Measurements from ENCODE around the gene YPEL1.

YPEL1 gene

DNA sequence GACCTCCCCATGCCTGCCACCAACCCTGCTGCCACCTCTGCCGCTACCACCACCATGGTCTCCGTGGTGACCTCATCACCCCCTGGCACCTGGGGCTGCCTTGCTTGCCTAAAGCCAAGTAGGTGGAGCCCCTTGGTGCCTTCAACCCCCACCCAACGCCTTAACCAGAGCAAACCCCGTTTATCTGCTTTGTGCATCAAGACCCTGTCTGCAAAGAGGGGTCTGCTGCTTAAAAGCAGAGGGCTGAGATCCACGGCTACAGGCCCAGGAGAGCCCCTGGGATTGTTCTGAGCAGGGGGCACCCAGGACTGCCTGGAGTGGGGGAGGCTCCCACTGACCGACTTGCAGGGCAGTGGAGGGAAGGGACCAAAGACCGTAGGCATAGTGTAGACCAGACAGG lies 74.7 kb downstream of the YPEL1 start:
- WGBS, 2 experiments, result 82 to 83% methylated on average over 7 of the region's 7 CpGs
- Histone ChIP-seq H3K4me1 (ENCODE audit: control insufficient read depth, insufficient read depth, low read length) (peaks cover 6% of the 10 kb centered on the region), H3K4me3 (ENCODE audit: insufficient read depth, low read depth, low read length) (no peak overlapping the region), H3K27me3 (ENCODE audit: control insufficient read depth, insufficient read depth, low read length, poor library complexity, severe bottlenecking) (no peaks in the 10 kb centered on the region), H3K9me3 (ENCODE audit: control insufficient read depth, low read length) (no peaks in the 10 kb centered on the region), H3K36me3 (ENCODE audit: control insufficient read depth, insufficient read depth, low read length) (no peaks in the 10 kb centered on the region), H3K27ac (ENCODE audit: insufficient read depth, low read depth, low read length, poor library complexity, severe bottlenecking) (no peak overlapping the region)

DNA sequence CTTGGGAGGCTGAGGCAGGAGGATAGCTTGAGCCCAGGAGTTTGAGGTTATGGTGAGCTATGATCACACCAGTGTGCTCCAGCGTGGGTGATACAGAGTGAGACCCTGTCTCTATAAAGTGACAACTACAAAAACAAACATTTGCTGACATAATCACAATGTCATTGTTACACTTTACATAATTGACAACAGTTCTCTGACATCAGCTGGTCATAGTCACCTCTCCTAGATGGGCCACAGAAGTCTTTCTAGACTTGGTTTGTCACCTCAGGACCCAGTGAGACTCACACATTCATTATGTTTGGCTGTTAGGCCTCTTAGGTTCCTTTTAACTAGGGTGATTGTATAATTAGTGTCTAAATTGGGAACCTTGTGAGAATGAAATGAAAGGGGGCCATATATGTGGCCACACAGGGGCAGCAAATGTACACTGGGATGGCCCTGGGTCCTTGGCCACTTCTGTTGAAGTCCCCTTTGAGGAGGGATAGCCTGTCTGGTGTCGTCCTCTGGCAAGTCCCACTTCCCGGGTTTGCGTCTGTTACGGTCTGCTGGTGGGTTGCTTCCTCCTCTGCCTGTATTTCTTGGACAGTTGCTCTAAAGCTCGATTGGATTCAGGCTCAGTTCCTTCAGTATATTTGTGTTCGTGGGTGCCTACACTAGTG lies 75.6 kb downstream of the YPEL1 start:
- no peak overlapping the region for H3K27ac ChIP-seq (ENCODE audit: insufficient read depth, low read depth, low read length, poor library complexity, severe bottlenecking)
- H3K36me3 ChIP-seq (ENCODE audit: control insufficient read depth, insufficient read depth, low read length), result peaks cover 1% of the 10 kb centered on the region
- no peaks in the 10 kb centered on the region for H3K9me3 ChIP-seq (ENCODE audit: control insufficient read depth, low read length)
- H3K4me1 ChIP-seq (ENCODE audit: control insufficient read depth, insufficient read depth, low read length), result peaks cover 6% of the 10 kb centered on the region
- no peak overlapping the region for H3K4me3 ChIP-seq (ENCODE audit: insufficient read depth, low read depth, low read length)
- WGBS, 2 experiments, result 91 to 92% methylated on average over 7 of the region's 7 CpGs
- no peaks in the 10 kb centered on the region for H3K27me3 ChIP-seq (ENCODE audit: control insufficient read depth, insufficient read depth, low read length, poor library complexity, severe bottlenecking)

DNA sequence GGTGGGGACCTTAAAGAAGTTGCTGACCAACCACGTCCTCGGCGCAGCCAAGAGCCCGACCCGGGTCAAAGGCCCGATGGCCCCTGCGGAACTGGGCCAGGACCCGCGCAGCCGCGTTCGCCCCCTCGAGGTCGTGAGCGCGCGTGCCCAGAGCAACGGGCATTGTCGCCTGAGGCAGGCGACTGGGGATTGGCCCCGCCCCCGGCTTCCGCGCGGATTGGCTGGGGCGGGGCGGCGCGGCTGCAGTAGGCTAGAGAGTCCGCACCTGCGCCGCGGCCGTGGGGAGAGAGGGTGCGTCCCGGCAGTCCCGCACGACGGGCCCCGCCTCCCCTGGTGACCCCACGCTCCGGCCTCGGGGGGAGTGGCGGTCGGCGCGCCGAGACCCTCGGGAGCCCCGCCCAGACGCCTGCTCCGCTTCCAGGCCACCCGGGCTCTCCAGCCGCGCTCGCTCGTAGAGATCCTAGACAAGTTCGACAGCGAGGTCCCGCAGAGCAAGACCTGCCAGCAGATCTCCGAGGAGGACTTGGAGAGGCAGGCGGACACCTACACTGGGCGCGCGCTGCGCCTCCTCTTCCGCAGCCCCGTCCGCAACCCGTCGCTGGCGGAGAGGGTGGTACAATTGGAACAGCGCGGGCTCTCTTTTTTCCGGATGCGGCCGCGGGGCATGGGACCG lies 78.1 kb downstream of the YPEL1 start:
- H3K36me3 ChIP-seq (ENCODE audit: control insufficient read depth, insufficient read depth, low read length), result peaks cover 16% of the 10 kb centered on the region
- H3K27me3 ChIP-seq (ENCODE audit: control insufficient read depth, insufficient read depth, low read length, poor library complexity, severe bottlenecking), result no peaks in the 10 kb centered on the region
- H3K4me3 ChIP-seq (ENCODE audit: insufficient read depth, low read depth, low read length), result peak overlapping the region; percentile 51
- WGBS, 2 experiments, result 1% methylated on average over 79 of the region's 79 CpGs
- H3K4me1 ChIP-seq (ENCODE audit: control insufficient read depth, insufficient read depth, low read length), result peaks cover 11% of the 10 kb centered on the region
- H3K9me3 ChIP-seq (ENCODE audit: control insufficient read depth, low read length), result no peaks in the 10 kb centered on the region
- H3K27ac ChIP-seq (ENCODE audit: insufficient read depth, low read depth, low read length, poor library complexity, severe bottlenecking), result peak overlapping the region; percentile 84

DNA sequence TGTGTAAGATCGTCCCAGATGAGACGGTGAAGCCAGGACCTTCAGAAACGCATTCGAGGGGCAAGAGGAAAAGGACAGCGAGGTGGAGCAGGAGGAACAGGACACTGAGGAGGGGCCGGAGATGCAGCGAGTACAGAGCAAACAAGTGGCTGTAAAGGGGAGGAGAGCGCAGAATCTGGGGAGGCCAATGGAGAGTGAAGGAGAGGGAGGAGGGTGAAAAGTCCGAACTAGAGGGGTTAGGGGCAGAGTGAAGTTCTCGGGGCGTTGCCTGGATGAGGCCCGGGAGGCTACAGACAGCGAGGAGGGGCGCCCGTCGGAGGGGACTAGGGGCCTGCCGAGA lies 78.6 kb downstream of the YPEL1 start:
- 29 to 34% methylated on average over 17 of the region's 17 CpGs for WGBS, 2 experiments
- Histone ChIP-seq H3K9me3 (ENCODE audit: control insufficient read depth, low read length) (no peaks in the 10 kb centered on the region), H3K36me3 (ENCODE audit: control insufficient read depth, insufficient read depth, low read length) (peaks cover 16% of the 10 kb centered on the region), H3K4me1 (ENCODE audit: control insufficient read depth, insufficient read depth, low read length) (peaks cover 11% of the 10 kb centered on the region), H3K27me3 (ENCODE audit: control insufficient read depth, insufficient read depth, low read length, poor library complexity, severe bottlenecking) (no peaks in the 10 kb centered on the region), H3K27ac (ENCODE audit: insufficient read depth, low read depth, low read length, poor library complexity, severe bottlenecking) (peak overlapping the region; percentile 56), H3K4me3 (ENCODE audit: insufficient read depth, low read depth, low read length) (peak overlapping the region; percentile 51)

DNA sequence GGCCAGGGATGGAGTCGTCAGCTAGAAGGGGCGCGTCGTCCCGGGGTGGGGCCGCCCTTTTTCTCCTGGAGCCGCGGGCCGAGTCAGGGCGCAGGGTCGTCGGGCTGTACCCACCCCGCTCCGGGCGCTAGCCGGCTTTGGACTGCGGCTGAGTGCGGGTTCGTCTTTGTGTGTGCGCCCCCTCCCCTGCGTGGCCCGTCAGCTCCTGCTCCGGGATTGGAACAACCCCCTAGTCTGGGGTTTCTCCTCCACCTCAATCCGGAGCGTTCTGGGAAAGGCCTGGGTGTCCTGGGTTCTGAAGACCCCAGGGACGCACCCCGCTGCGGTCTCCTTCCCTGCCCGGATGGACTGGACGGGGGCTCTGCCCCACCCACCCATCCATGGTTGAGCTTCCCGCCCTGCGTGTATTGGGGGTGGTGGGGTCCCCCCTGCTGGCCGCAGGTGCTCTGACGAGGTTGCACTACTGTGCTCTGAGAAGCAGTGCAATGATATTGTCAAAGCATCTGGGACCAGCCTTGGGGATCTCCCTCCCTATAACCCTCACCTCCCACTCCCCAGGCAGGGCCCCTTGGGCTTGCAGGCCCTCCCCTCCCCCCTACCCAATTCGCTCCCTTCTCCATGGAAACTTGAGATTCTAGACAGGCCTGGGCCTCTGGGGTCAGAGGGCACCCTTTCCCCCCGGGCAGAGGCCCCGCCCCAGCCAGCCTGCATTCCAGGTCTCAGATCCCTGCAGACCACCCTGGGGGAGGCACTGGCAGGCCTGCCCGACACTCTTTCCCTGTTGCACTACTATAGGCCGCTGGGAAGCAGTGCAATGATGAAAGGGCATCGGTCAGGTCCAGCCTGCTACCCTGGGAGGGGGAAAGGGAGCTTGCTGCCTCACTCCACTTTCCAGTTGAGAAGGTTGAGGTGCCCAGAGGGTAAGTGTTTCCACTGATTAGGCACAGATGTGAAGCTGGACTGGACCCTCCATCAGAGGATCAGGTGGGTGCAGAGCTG lies 82.7 kb downstream of the YPEL1 start:
- H3K9me3 ChIP-seq (ENCODE audit: control insufficient read depth, low read length), result no peaks in the 10 kb centered on the region
- peaks cover 13% of the 10 kb centered on the region for H3K4me1 ChIP-seq (ENCODE audit: control insufficient read depth, insufficient read depth, low read length)
- H3K4me3 ChIP-seq (ENCODE audit: insufficient read depth, low read depth, low read length), result peak overlapping the region; percentile 92
- H3K27me3 ChIP-seq (ENCODE audit: control insufficient read depth, insufficient read depth, low read length, poor library complexity, severe bottlenecking), result no peaks in the 10 kb centered on the region
- H3K27ac ChIP-seq (ENCODE audit: insufficient read depth, low read depth, low read length, poor library complexity, severe bottlenecking), result peak overlapping the region; percentile 74
- peaks cover 16% of the 10 kb centered on the region for H3K36me3 ChIP-seq (ENCODE audit: control insufficient read depth, insufficient read depth, low read length)
- 1% methylated on average over 40 of the region's 40 CpGs for WGBS, 2 experiments

DNA sequence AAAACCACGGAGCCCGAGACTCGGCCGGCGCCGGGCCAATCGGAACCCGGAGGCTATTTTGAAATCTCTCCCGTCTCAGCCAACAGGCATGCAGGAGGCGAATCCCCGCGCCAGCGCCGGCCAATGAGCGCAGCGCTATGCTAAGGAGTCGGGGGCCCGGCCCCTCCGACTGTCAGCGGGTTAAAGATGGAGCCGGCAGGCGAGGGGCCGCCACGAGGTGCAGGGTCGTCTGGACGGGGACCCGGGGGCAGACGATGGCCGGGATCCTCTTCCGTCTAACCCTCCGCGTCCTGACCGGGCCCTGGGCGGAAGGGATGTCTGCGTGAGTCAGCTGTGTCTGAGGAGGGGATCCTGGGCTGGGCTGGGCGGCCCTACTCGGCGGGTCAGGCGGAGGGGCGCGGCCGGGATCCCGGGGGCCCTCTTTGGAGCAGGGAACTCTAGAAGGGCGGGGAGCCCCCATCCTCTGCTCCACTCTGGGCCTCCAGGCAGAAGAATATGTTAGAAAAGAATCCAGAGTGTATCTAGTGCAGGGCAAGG lies 83.5 kb downstream of the YPEL1 start:
- H3K36me3 ChIP-seq (ENCODE audit: control insufficient read depth, insufficient read depth, low read length), result peaks cover 16% of the 10 kb centered on the region
- H3K9me3 ChIP-seq (ENCODE audit: control insufficient read depth, low read length), result no peaks in the 10 kb centered on the region
- peak overlapping the region; percentile 90 for H3K27ac ChIP-seq (ENCODE audit: insufficient read depth, low read depth, low read length, poor library complexity, severe bottlenecking)
- WGBS, 2 experiments, result 0% methylated on average over 44 of the region's 44 CpGs
- H3K4me1 ChIP-seq (ENCODE audit: control insufficient read depth, insufficient read depth, low read length), result peaks cover 14% of the 10 kb centered on the region
- H3K4me3 ChIP-seq (ENCODE audit: insufficient read depth, low read depth, low read length), result peak overlapping the region; percentile 92
- no peaks in the 10 kb centered on the region for H3K27me3 ChIP-seq (ENCODE audit: control insufficient read depth, insufficient read depth, low read length, poor library complexity, severe bottlenecking)

DNA sequence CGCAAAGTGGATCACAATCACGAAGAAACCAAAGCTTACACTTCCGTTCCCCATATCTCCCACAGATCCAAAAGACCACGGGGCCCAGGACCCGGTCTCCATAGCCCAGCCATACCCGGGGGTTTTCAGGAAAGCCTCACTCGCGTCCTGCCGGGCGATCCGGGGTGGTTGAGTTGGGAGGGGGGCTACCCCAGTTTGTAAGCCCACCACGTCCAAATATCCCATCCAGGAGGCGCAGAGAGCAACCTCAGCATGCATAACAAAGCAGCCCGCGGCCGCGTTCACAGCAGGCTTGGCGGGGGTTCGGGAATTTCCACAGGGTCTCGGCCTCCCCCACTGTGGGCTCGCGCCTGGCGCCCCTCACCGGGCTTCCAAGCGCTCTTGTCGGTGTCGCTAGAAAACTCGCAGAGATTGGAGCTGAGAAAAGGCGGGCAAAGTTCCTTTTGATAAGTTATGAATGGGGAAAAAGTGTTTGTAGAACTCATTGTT lies 84.0 kb downstream of the YPEL1 start:
- H3K27ac ChIP-seq (ENCODE audit: insufficient read depth, low read depth, low read length, poor library complexity, severe bottlenecking), result peak overlapping the region; percentile 90
- 0 to 1% methylated on average over 29 of the region's 29 CpGs for WGBS, 2 experiments

DNA sequence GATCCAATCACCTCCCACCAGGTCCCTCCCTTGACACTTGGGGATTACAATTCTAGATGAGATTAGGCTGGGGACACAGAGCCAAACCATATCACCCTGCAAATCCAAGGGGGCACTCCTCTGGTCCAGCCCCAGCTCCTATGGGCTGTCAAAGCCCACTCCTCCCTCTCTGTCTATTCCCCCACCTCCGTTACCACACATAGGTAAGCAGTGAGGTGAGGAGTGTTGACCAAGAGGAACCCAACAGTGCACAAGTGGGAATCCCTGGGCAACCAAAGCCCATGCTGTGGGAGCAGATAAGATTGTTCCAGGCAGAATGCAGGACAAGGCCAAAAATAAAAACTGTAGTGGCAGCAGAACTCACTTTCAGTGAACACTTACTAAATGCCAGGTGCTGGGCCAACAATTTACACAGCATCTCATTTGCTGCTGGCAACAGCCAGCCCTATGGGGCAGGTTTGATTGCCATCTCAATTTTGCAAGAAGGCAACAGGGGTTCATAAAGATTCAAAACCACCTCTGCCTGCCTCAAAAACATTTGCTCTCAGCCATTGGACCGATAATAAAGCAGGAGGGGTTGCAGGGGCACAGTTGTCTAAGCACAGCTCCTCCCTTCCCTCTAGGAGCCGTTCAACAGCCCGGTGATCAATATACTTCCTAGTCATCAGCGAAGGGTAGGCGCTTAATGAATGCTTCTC lies 84.6 kb downstream of the YPEL1 start:
- Histone ChIP-seq H3K4me1 (ENCODE audit: control insufficient read depth, insufficient read depth, low read length) (peaks cover 16% of the 10 kb centered on the region), H3K36me3 (ENCODE audit: control insufficient read depth, insufficient read depth, low read length) (peaks cover 16% of the 10 kb centered on the region), H3K27me3 (ENCODE audit: control insufficient read depth, insufficient read depth, low read length, poor library complexity, severe bottlenecking) (no peaks in the 10 kb centered on the region), H3K4me3 (ENCODE audit: insufficient read depth, low read depth, low read length) (peak overlapping the region; percentile 92), H3K9me3 (ENCODE audit: control insufficient read depth, low read length) (no peaks in the 10 kb centered on the region), H3K27ac (ENCODE audit: insufficient read depth, low read depth, low read length, poor library complexity, severe bottlenecking) (peak overlapping the region; percentile 90)
- 8 to 14% methylated on average over 6 of the region's 6 CpGs for WGBS, 2 experiments

More for the DNA sequence above, 84.0 kb downstream of the YPEL1 start:
- Histone ChIP-seq H3K36me3 (ENCODE audit: control insufficient read depth, insufficient read depth, low read length) (peaks cover 16% of the 10 kb centered on the region), H3K9me3 (ENCODE audit: control insufficient read depth, low read length) (no peaks in the 10 kb centered on the region), H3K4me1 (ENCODE audit: control insufficient read depth, insufficient read depth, low read length) (peaks cover 16% of the 10 kb centered on the region), H3K4me3 (ENCODE audit: insufficient read depth, low read depth, low read length) (peak overlapping the region; percentile 92), H3K27me3 (ENCODE audit: control insufficient read depth, insufficient read depth, low read length, poor library complexity, severe bottlenecking) (no peaks in the 10 kb centered on the region)

DNA sequence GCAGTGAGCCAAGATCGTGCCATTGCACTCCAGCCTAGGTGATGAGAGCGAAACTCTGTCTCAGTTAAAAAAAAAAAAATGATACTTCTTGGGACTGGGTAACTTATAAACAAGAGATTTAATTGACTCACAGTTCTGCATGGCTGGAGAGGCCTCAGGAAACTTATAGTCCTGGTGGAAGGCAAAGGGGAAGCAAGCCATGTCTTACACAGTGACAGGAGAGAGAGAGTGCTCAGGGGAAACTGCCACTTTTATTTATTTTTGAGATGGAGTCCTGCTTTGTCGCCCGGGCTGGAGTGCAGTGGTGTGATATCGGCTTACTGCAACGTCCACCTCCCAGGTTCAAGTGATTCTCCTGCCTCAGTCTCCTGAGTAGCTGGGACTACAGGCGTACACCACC lies 85.3 kb downstream of the YPEL1 start:
- peaks cover 16% of the 10 kb centered on the region for H3K36me3 ChIP-seq (ENCODE audit: control insufficient read depth, insufficient read depth, low read length)
- no peak overlapping the region for H3K27ac ChIP-seq (ENCODE audit: insufficient read depth, low read depth, low read length, poor library complexity, severe bottlenecking)
- no peak overlapping the region for H3K4me3 ChIP-seq (ENCODE audit: insufficient read depth, low read depth, low read length)
- peaks cover 16% of the 10 kb centered on the region for H3K4me1 ChIP-seq (ENCODE audit: control insufficient read depth, insufficient read depth, low read length)
- WGBS, 2 experiments, result 88 to 93% methylated on average over 7 of the region's 7 CpGs
- no peaks in the 10 kb centered on the region for H3K27me3 ChIP-seq (ENCODE audit: control insufficient read depth, insufficient read depth, low read length, poor library complexity, severe bottlenecking)
- no peaks in the 10 kb centered on the region for H3K9me3 ChIP-seq (ENCODE audit: control insufficient read depth, low read length)
